Measurements from ENCODE around the gene BCL7A.

GRCh38 chr12:122089077-122089476 lies 67.4 kb downstream of the BCL7A start:
- TF ChIP-seq, protein P1, sequence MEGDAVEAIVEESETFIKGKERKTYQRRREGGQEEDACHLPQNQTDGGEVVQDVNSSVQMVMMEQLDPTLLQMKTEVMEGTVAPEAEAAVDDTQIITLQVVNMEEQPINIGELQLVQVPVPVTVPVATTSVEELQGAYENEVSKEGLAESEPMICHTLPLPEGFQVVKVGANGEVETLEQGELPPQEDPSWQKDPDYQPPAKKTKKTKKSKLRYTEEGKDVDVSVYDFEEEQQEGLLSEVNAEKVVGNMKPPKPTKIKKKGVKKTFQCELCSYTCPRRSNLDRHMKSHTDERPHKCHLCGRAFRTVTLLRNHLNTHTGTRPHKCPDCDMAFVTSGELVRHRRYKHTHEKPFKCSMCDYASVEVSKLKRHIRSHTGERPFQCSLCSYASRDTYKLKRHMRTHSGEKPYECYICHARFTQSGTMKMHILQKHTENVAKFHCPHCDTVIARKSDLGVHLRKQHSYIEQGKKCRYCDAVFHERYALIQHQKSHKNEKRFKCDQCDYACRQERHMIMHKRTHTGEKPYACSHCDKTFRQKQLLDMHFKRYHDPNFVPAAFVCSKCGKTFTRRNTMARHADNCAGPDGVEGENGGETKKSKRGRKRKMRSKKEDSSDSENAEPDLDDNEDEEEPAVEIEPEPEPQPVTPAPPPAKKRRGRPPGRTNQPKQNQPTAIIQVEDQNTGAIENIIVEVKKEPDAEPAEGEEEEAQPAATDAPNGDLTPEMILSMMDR (IDR thresholded peaks at IDR 0.05): no peak
- no peak for TF ChIP-seq POLR2A (IDR thresholded peaks at IDR 0.05)
